Progenitor cell of endocrine pancreas (in vitro differentiated cells): ENCODE measurements around the gene CELSR3. TPM values are rescaled to one million over a fixed set of nuclear protein-coding genes. Genes with fewer than 3 reads are reported as not detected.

Experiments
- DNase-seq: peaks from one replicate; pipeline ENCODE4 v3.0.0; 2021; ENCODE audit warnings: low spot score; ENCODE audit not compliant: unreplicated experiment
- H3K27ac Mint-ChIP-seq: 2 replicates; pipeline ENCODE4 v1.8.0; 2021; ENCODE audit warnings: mild to moderate bottlenecking, moderate library complexity, mixed read lengths
- H3K27me3 Mint-ChIP-seq: 2 replicates; pipeline ENCODE4 v1.8.0; 2021; ENCODE audit warnings: mixed read lengths
- H3K36me3 Mint-ChIP-seq: 2 replicates; pipeline ENCODE4 v1.8.0; 2022; ENCODE audit warnings: mixed read lengths; ENCODE audit not compliant: insufficient read depth
- H3K4me1 Mint-ChIP-seq: 2 replicates; pipeline ENCODE4 v1.8.0; 2021; ENCODE audit warnings: low read depth, mixed read lengths
- H3K4me3 Mint-ChIP-seq: 2 replicates; pipeline ENCODE4 v1.8.0; 2021; ENCODE audit warnings: low read depth, mild to moderate bottlenecking, moderate library complexity, mixed read lengths
- H3K9me3 Mint-ChIP-seq: 2 replicates; pipeline ENCODE4 v1.8.0; 2021; ENCODE audit warnings: low read depth, mixed read lengths
- total RNA-seq: library from RNA; stranded (reverse); gene quantifications from 2 replicates; pipeline ENCODE4 v1.2.1, GENCODE V29; 2021
- TF ChIP-seq, protein P1 (sequence below): fragments of 200-600 bp; sonication (generic); IDR thresholded peaks from one replicate; pipeline ENCODE4 v1.5.0; 2021; ENCODE audit warnings: antibody characterized with exemption, mild to moderate bottlenecking; ENCODE audit not compliant: unreplicated experiment

The CELSR3 gene
- total RNA-seq, 1 donor from 2014 or later, result 14.9 TPM

- H3K9me3 Mint-ChIP-seq, result no peaks in the 10 kb centered on the region
- H3K27me3 Mint-ChIP-seq, result peaks cover 3% of the 10 kb centered on the region
- no peak for DNase-seq
- H3K4me1 Mint-ChIP-seq, result no peaks in the 10 kb centered on the region
- TF ChIP-seq, protein P1, sequence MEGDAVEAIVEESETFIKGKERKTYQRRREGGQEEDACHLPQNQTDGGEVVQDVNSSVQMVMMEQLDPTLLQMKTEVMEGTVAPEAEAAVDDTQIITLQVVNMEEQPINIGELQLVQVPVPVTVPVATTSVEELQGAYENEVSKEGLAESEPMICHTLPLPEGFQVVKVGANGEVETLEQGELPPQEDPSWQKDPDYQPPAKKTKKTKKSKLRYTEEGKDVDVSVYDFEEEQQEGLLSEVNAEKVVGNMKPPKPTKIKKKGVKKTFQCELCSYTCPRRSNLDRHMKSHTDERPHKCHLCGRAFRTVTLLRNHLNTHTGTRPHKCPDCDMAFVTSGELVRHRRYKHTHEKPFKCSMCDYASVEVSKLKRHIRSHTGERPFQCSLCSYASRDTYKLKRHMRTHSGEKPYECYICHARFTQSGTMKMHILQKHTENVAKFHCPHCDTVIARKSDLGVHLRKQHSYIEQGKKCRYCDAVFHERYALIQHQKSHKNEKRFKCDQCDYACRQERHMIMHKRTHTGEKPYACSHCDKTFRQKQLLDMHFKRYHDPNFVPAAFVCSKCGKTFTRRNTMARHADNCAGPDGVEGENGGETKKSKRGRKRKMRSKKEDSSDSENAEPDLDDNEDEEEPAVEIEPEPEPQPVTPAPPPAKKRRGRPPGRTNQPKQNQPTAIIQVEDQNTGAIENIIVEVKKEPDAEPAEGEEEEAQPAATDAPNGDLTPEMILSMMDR, result no peak
- no peak overlapping the region for H3K4me3 Mint-ChIP-seq
- H3K36me3 Mint-ChIP-seq, result peaks cover 5% of the 10 kb centered on the region
- H3K27ac Mint-ChIP-seq, result no peak overlapping the region
These were observed 20.1 kb downstream of the CELSR3 start for GRCh38 chr3:48642605-48643004.

DNA sequence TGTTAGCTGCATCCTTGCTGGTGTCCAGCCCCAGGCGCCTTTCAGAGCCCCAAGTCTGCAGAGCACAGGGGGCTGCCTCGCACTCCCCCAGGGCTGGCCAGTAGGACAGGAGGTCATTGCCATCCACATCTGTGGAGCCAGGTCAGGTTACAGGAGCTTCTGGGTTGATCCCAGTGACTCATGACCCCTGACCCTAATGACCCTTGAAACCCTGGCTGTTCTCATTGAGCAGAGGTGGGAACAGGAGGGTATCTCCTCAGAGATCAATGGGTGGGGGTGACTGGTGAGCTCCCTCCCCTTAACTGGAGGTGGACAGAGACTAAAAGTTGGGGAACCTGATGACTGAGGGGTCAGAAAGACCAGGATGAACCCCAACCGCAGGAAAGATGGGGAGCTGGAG is 21.3 kb downstream of the CELSR3 start:
- no peak overlapping the region for H3K4me3 Mint-ChIP-seq
- DNase-seq, result no peak
- H3K4me1 Mint-ChIP-seq, result peaks cover 5% of the 10 kb centered on the region
- H3K27me3 Mint-ChIP-seq, result peaks cover 7% of the 10 kb centered on the region
- H3K9me3 Mint-ChIP-seq, result no peaks in the 10 kb centered on the region
- peaks cover 5% of the 10 kb centered on the region for H3K36me3 Mint-ChIP-seq
- H3K27ac Mint-ChIP-seq, result no peak overlapping the region
- TF ChIP-seq, protein P1, result no peak

DNA sequence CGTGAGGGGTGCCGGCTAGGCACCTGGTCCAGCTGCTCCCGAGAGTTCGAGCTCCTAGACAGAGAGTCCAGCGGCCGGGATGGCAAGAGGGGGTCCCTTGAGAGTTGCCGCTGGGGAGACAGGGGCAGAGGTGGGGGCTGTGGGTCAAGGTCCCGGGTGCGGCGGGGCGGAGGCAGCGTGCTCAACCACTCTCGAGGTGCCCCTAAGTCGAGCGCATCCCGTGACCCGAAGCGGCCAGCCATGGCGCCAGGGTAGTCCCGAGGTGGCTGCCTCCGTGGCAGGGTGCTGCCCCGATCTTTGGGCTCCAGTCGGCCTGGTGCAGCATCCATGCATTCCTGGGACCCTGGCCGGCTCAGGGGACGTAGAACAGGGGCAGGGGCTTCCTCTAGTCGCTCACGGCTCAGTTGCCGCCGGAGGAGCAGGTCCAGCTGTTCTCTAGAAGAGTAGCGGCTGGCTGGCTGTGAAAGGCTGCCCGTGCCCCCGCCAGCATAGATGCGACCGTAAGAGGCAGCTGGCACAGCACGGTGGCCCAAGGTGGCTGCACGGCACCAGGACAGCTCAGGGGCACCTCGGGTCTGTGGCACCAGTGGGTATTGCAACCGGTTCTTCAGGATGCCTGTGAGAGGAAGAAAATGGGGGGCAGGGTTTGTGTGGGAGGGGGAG is 22.6 kb downstream of the CELSR3 start:
- H3K4me3 Mint-ChIP-seq, result no peak overlapping the region
- H3K9me3 Mint-ChIP-seq, result no peaks in the 10 kb centered on the region
- TF ChIP-seq, protein P1, result no peak
- peaks cover 5% of the 10 kb centered on the region for H3K36me3 Mint-ChIP-seq
- peaks cover 7% of the 10 kb centered on the region for H3K27me3 Mint-ChIP-seq
- DNase-seq, result no peak
- peaks cover 10% of the 10 kb centered on the region for H3K4me1 Mint-ChIP-seq
- H3K27ac Mint-ChIP-seq, result no peak overlapping the region

GRCh38 chr3:48637305-48637704 is 25.4 kb downstream of the CELSR3 start:
- peaks cover 6% of the 10 kb centered on the region for H3K36me3 Mint-ChIP-seq
- TF ChIP-seq, protein P1, result no peak
- DNase-seq, result no peak
- H3K4me1 Mint-ChIP-seq, result peaks cover 15% of the 10 kb centered on the region
- no peak overlapping the region for H3K27ac Mint-ChIP-seq
- H3K4me3 Mint-ChIP-seq, result no peak overlapping the region
- H3K27me3 Mint-ChIP-seq, result peaks cover 12% of the 10 kb centered on the region
- H3K9me3 Mint-ChIP-seq, result no peaks in the 10 kb centered on the region

DNA sequence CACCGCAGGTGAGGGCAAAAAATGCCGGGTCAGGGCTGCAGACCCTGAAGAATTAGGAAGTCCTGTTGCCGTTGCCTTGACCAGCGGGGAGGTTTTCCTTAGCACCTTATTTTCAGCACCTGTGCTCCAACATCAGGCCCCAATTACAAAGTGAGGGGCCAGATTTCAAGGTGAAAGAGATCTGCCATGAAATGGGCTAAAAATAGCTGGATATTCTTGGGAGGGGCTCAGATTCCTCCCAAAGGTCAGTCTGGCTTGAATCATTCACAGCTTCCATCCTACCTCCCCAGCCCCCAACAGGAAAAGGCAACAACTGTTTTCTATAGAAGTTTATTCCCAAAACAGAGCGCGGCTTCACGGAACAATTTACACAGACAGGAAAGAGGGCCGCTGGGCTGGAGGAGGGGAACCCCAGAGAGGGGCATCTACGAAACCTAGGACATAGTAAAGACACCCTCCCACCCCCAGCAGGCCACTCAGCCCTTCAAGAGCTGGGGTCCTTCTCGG is 26.5 kb downstream of the CELSR3 start:
- H3K9me3 Mint-ChIP-seq, result no peaks in the 10 kb centered on the region
- peak overlapping the region; percentile 74 for H3K4me3 Mint-ChIP-seq
- peaks cover 6% of the 10 kb centered on the region for H3K36me3 Mint-ChIP-seq
- H3K27me3 Mint-ChIP-seq, result peaks cover 12% of the 10 kb centered on the region
- H3K27ac Mint-ChIP-seq, result peak overlapping the region; percentile 73
- H3K4me1 Mint-ChIP-seq, result peaks cover 15% of the 10 kb centered on the region
- DNase-seq, result no peak
- TF ChIP-seq, protein P1, result no peak
